Activated CD4-positive, alpha-beta T cell treated with anti-CD3 and anti-CD28 coated beads for 36 hours (primary cell): ENCODE data around the gene RNF166. TPM values are rescaled to one million over a fixed set of nuclear protein-coding genes. Genes with fewer than 3 reads are reported as not detected.

Experiments used
- ATAC-seq: fragments of 200-7000 bp; cut with Tn5 transposase; one replicate; pipeline ENCODE4 v1.10.0; 2021; ENCODE audit warnings: mild to moderate bottlenecking, moderate library complexity
- CTCF ChIA-PET: fragments of 350-600 bp; sonication (Branson Sonifier 250); formaldehyde crosslinking; loops from one replicate; lab custom pipeline; 2021; ENCODE audit warnings: antibody characterized with exemption; lab: Charles Lee
- POLR2A ChIA-PET: fragments of 350-600 bp; sonication (Branson Sonifier 250); formaldehyde crosslinking; loops from one replicate; lab custom pipeline; 2021; ENCODE audit warnings: antibody characterized with exemption, inconsistent platforms; lab: Charles Lee
- DNase-seq: peaks from one replicate; pipeline ENCODE4 v3.0.0-alpha.2; 2020
- H3K27ac Mint-ChIP-seq: one replicate; pipeline ENCODE4 v1.8.0; 2021; ENCODE audit warnings: mixed read lengths
- H3K27me3 Mint-ChIP-seq: one replicate; pipeline ENCODE4 v1.8.0; 2021; ENCODE audit warnings: mixed read lengths
- H3K36me3 Mint-ChIP-seq: one replicate; pipeline ENCODE4 v1.8.0; 2021; ENCODE audit warnings: low read depth, mixed read lengths
- H3K4me1 Mint-ChIP-seq: one replicate; pipeline ENCODE4 v1.8.0; 2021; ENCODE audit warnings: mixed read lengths
- H3K4me3 Mint-ChIP-seq: one replicate; pipeline ENCODE4 v1.8.0; 2021; ENCODE audit warnings: mild to moderate bottlenecking, moderate library complexity, mixed read lengths
- H3K9me3 Mint-ChIP-seq: one replicate; pipeline ENCODE4 v1.8.0; 2021; ENCODE audit warnings: low read depth, mixed read lengths
- intact Hi-C, 2 experiments: fragments of 100-400 bp; cut with DNase I in 1 of 2; cut with micrococcal nuclease in 1 of 2; formaldehyde crosslinking; loops; one replicate each; pipeline versions ENCODE4 v1.14.2 to v1.15.1; 2022 to 2024; cut with DNase I, micrococcal nuclease
- total RNA-seq, 2 experiments: library from RNA; stranded (reverse); gene quantifications; one replicate each; pipeline ENCODE4 v1.2.3, GENCODE V29; 2021

Gene RNF166
- total RNA-seq, 2 experiments from 2014 or later = 44.0 to 49.7 TPM

DNA sequence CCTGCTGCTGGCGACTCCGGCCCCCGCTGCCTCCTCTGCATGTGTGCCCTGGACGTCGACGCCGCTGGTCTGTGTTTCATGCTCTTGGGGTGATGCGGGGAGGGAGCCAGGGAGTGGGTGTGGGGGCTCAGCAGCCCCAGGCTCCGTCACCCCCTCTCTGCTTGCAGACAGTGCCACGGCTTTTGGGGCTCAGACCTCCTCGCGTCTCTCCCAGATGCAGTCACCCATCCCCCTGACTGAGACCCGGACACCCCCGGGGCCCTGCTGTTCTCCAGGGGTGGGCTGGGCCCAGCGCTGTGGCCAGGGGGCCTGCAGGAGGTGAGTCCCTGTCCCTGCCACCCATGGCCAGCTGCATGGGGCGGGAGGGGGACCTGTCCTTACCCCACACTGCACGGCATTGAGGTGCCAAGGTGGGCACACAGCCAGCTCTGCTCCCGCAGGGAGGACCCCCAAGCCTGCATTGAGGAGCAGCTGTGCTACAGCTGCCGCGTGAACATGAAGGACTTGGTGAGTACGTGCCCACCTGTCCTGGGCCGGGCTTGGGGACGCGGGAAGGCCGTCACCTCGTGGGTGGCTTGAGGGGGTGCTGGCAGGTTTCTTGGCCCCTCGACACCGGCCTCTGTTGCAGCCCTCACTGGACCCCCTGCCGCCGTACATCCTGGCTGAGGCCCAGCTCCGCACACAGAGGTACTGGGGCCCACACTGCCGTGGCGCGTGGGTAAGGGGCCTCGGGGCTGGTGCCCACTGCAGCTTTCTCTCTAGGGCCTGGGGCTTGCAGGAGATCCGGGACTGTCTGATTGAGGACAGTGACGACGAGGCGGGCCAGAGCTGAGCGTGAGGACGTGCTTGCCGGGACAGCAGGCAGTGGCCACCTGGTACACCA is 8.5 kb upstream of the RNF166 start:
- ChIA-PET POLR2A (no interaction called here), CTCF (no interaction called here)
- ATAC-seq (peak; percentile 11), DNase-seq (no peak)
- Mint-ChIP-seq H3K36me3 (peaks cover 15% of the 10 kb centered on the region), H3K4me1 (no peaks in the 10 kb centered on the region), H3K4me3 (no peak overlapping the region), H3K9me3 (no peaks in the 10 kb centered on the region), H3K27ac (no peak overlapping the region), H3K27me3 (no peaks in the 10 kb centered on the region)
- intact Hi-C loops = no loop called here

GRCh38 chr16:88713568-88714419 is 7.6 kb upstream of the RNF166 start:
- no peak overlapping the region for H3K4me3 Mint-ChIP-seq
- no peaks in the 10 kb centered on the region for H3K27me3 Mint-ChIP-seq
- ATAC-seq (peak; percentile 45), DNase-seq (no peak)
- H3K4me1 Mint-ChIP-seq = no peaks in the 10 kb centered on the region
- POLR2A ChIA-PET = no interaction called here
- H3K9me3 Mint-ChIP-seq = no peaks in the 10 kb centered on the region
- CTCF ChIA-PET = no interaction called here
- intact Hi-C loops = no loop called here
- H3K27ac Mint-ChIP-seq = no peak overlapping the region
- peaks cover 11% of the 10 kb centered on the region for H3K36me3 Mint-ChIP-seq

DNA sequence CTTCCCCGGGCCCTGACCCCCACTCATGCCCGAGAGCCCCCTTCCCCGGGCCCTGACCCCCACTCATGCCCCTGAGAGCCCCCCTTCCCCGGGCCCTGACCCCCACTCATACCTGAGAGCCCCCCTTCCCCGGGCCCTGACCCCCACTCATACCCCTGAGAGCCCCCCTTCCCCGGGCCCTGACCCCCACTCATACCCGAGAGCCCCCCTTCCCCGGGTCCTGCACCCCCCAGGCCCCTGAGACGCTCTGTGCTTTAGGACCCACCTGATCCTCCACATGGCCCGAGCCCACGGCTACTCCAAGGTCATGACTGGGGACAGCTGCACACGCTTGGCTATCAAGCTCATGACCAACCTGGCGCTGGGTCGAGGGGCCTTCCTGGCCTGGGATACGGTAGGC is 6.8 kb upstream of the RNF166 start:
- no peak overlapping the region for H3K4me3 Mint-ChIP-seq
- ChIA-PET POLR2A (no interaction called here), CTCF (interaction anchor here (0.6 kb wide), 1 partner anchor 392 kb away, joined by 4 read pairs; no protein-coding TSS in a partner anchor)
- H3K4me1 Mint-ChIP-seq = no peaks in the 10 kb centered on the region
- no peaks in the 10 kb centered on the region for H3K9me3 Mint-ChIP-seq
- DNase-seq (no peak), ATAC-seq (no peak)
- H3K36me3 Mint-ChIP-seq = peaks cover 7% of the 10 kb centered on the region
- H3K27ac Mint-ChIP-seq = no peak overlapping the region
- intact Hi-C loops = no loop called here
- no peaks in the 10 kb centered on the region for H3K27me3 Mint-ChIP-seq

GRCh38 chr16:88712362-88712979 is 6.3 kb upstream of the RNF166 start:
- no peak overlapping the region for H3K4me3 Mint-ChIP-seq
- H3K27me3 Mint-ChIP-seq = no peaks in the 10 kb centered on the region
- CTCF ChIA-PET = interaction anchor here (0.6 kb wide), 1 partner anchor 391 kb away, joined by 4 read pairs; no protein-coding TSS in a partner anchor
- intact Hi-C loops = no loop called here
- peaks cover 3% of the 10 kb centered on the region for H3K36me3 Mint-ChIP-seq
- H3K4me1 Mint-ChIP-seq = peaks cover 4% of the 10 kb centered on the region
- no peak overlapping the region for H3K27ac Mint-ChIP-seq
- no peaks in the 10 kb centered on the region for H3K9me3 Mint-ChIP-seq
- POLR2A ChIA-PET = no interaction called here
- no peak for ATAC-seq
- no peak for DNase-seq

DNA sequence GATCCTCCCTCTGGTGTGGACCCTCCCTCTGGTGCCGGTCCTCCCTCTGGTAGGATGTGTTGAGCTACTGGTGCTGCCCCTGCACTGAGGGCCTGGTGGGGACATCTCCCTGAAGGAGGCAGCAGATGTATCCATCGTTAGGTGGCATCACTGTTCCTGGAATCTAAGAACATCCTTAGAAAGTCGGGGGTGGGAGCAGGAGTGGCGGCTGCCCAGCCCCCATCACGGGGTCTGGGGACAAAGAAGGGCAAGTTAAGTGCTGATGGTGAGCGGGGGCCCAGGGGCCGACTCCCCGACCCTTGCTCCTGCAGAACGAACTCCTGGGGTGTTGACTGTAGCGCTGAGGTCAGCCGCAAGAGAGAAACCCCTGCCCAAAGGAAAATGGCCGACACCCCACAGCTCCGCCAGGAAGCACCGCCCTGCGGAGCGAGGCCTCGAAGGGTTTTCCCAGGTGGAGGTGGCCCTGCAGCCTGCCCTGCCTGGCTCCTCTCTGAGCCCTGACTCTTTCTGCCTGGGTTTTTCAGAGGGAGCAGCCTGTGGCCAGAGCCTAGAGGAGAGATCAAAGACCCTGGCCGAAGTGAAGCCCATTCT is 5.6 kb upstream of the RNF166 start:
- CTCF ChIA-PET = no interaction called here
- Mint-ChIP-seq H3K36me3 (peaks cover 1% of the 10 kb centered on the region), H3K4me1 (peaks cover 10% of the 10 kb centered on the region), H3K27me3 (no peaks in the 10 kb centered on the region), H3K9me3 (no peaks in the 10 kb centered on the region), H3K4me3 (no peak overlapping the region), H3K27ac (no peak overlapping the region)
- POLR2A ChIA-PET = no interaction called here
- no peak for DNase-seq
- intact Hi-C loops = no loop called here
- no peak for ATAC-seq

GRCh38 chr16:88710556-88710955 is 4.3 kb upstream of the RNF166 start:
- no peak overlapping the region for H3K27ac Mint-ChIP-seq
- POLR2A ChIA-PET = no interaction called here

GRCh38 chr16:88706965-88707826 is 988 bp upstream of the RNF166 start:
- DNase-seq = no peak
- Mint-ChIP-seq H3K27me3 (no peaks in the 10 kb centered on the region), H3K9me3 (no peaks in the 10 kb centered on the region), H3K27ac (peak overlapping the region; percentile 77), H3K36me3 (peaks cover 11% of the 10 kb centered on the region), H3K4me1 (peaks cover 36% of the 10 kb centered on the region), H3K4me3 (peak overlapping the region; percentile 86)
- ChIA-PET CTCF (interaction anchor here (0.6 to 1.5 kb wide), 3 partner anchors 10 to 804 kb away, joined by 3 to 4 read pairs (median 3); no protein-coding TSS in a partner anchor), POLR2A (no interaction called here)
- intact Hi-C loops = loop anchor here (1.0 kb wide), 9 partner anchors 21 to 510 kb away; partner anchors contain the start of genes SNAI3 (in 2 of the 2), ZC3H18 (in 2 of the 2), CYBA (in 1 of the 2) and MVD (in 1 of the 2)
- ATAC-seq = no peak

More at GRCh38 chr16:88710556-88710955, 4.3 kb upstream of the RNF166 start:
- Mint-ChIP-seq H3K27me3 (no peaks in the 10 kb centered on the region), H3K4me1 (peaks cover 11% of the 10 kb centered on the region), H3K4me3 (no peak overlapping the region), H3K36me3 (peaks cover 1% of the 10 kb centered on the region), H3K9me3 (no peaks in the 10 kb centered on the region)
- DNase-seq (no peak), ATAC-seq (no peak)
- CTCF ChIA-PET = interaction anchor here (1.0 kb wide), 1 partner anchor 27 kb away, joined by 5 read pairs; no protein-coding TSS in a partner anchor
- intact Hi-C loops = no loop called here

GRCh38 chr16:88705801-88706228 is 393 bp downstream of the RNF166 start:
- H3K27ac Mint-ChIP-seq = peak overlapping the region; percentile 92
- POLR2A ChIA-PET = interaction anchor here (0.6 to 1.6 kb wide), 2 partner anchors 18 to 21 kb away, joined by 3 to 4 read pairs; no protein-coding TSS in a partner anchor
- peak; percentile 54 for DNase-seq
- peak overlapping the region; percentile 92 for H3K4me3 Mint-ChIP-seq
- CTCF ChIA-PET = interaction anchor here (1.1 kb wide), 1 partner anchor 95 kb away, joined by 3 read pairs; no protein-coding TSS in a partner anchor
- H3K4me1 Mint-ChIP-seq = peaks cover 45% of the 10 kb centered on the region
- H3K36me3 Mint-ChIP-seq = peaks cover 11% of the 10 kb centered on the region
- intact Hi-C loops = loop anchor here (1.0 to 2.0 kb wide), 10 partner anchors 20 to 511 kb away; partner anchors contain the start of genes SNAI3 (in 2 of the 2), ZC3H18 (in 2 of the 2), CYBA (in 1 of the 2) and MVD (in 1 of the 2)
- no peak for ATAC-seq
- H3K27me3 Mint-ChIP-seq = no peaks in the 10 kb centered on the region
- H3K9me3 Mint-ChIP-seq = no peaks in the 10 kb centered on the region

DNA sequence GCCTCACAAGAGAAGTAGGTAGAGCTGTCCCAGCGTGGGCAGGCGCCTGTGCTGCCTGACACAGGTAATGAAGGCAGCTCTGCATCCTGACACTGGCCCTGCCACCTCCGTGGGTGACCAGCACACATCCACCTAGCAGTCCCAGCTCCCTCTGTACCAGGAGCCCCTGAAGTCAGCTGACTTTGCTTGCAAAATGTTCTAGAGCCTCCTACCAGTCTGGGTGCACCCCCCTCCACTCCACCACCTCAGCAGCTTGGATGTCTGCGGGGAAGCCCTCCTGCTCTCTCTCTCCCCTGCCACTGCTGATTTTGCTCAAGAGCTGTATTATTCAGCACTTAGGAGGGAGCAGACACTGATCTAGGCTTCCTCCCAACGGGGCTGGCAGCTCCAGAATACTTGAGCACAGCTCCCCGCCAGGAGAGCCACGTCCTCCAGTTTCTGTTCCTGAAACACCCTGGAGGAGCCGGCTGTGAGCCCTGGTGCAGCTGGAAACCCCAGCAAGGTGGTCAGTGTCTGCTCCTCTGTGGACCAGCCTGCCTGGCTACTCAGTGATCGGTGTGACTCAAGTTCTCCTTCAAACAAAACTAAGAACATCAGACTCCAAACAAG is 1.0 kb downstream of the RNF166 start:
- H3K27ac Mint-ChIP-seq = peak overlapping the region; percentile 92
- H3K36me3 Mint-ChIP-seq = peaks cover 15% of the 10 kb centered on the region
- no peaks in the 10 kb centered on the region for H3K9me3 Mint-ChIP-seq
- ATAC-seq (no peak), DNase-seq (peak; percentile 61)
- H3K27me3 Mint-ChIP-seq = no peaks in the 10 kb centered on the region
- POLR2A ChIA-PET = interaction anchor here (0.6 to 1.6 kb wide), 7 partner anchors 18 to 135 kb away, joined by 3 to 9 read pairs (median 4); partner anchors contain the start of genes MVD and ZC3H18
- peaks cover 50% of the 10 kb centered on the region for H3K4me1 Mint-ChIP-seq
- peak overlapping the region; percentile 92 for H3K4me3 Mint-ChIP-seq
- intact Hi-C loops = loop anchor here in 1 of 2 experiments (2.0 kb wide), 1 partner anchor 80 kb away; the partner anchor contains the start of gene PIEZO1
- CTCF ChIA-PET = interaction anchor here (0.6 to 2.1 kb wide), 3 partner anchors 22 to 813 kb away, joined by 3 to 6 read pairs (median 3); no protein-coding TSS in a partner anchor
